Stimulated activated CD8-positive, alpha-beta memory T cell treated with anti-CD3 and anti-CD28 coated beads, Interleukin-7, amount 100 ng/mL, for 4 hours (primary cell): Measurements from ENCODE around the gene NOC4L.
"Not testable (repeated sequence)": the region's sequence is repeated elsewhere in the genome, so short reads cannot be mapped to it uniquely, and the experiment has no call there.

Source experiments
- DNase-seq, 2 donors: peaks; one replicate each; pipeline ENCODE4 v3.0.0-alpha.2; 2020; ENCODE audit warnings: low read depth in 2 of 2

NOC4L gene

DNA sequence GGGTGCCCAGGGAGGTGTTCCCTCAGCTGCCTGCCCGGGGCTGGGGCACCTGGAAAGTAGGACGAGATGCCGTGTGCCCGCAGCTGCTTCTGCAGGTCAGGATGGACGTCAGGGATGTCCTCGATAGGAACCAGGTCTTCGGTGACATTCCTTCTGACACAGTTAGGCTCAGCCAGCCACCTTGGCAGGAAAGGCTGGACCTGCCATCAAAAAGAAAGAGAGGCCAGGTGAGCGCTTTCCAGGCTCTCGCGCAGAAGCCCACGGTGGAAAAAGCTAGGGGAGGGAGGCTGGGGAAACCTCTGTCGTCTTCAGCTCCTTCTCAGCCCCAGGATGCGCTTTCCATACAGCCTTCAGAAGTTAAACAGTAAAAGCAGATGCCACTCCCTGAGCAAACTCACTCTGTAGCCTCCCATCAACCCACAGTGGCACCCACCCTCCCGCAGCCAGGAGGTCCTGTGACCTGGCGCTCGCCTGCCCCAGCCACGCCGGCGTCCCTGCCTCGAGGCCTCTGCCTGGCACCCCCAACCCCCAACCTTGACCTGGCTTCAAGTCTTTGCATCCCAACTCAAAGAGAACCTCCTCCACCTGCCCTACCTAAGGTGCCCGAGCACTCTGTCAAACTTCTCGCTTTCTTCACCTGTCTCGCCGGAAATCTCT is 1.4 kb upstream of the NOC4L start:
- no peak for DNase-seq

DNA sequence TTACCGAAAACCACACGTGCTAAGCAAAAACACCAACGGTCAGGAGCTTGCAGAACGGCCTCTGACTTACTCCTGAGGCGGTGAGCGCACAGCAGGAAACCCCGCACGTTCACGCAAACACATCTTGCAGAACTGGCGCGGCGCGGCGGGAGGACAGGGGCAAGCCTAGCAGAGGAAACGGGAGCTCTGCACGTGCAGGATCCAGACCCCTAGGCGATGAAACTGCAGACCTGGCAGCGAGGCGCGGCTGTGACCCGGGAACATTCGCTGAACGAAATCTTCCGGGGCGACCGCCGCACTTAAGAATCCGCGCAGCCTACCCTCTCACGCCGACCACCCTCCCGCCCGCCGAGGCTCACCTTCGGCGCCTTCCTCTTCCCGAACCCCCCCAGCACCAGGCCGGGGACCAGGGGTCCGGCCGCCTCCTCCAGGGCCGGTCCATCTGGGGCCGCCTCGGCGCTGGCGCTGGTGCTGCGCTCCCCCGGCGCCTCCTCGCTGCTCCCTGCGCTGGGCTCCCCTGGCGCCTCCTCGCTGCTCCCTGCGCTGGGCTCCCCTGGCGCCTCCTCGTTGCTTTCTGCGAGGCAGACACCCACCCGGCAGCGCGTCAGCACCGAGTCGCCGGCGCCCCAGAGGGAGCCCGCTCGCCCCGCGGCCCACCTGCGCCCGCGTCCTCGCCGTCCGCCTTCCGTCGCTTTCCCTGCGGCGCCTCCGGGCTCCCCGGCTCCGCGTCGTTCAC is 753 bp upstream of the NOC4L start:
- DNase-seq = peak in 1 of 2 donors; percentile 35

- no peak for DNase-seq
These were observed 532 bp downstream of the NOC4L start for GRCh38 chr12:132144810-132145168.

- no peak for DNase-seq
These were observed 1.1 kb downstream of the NOC4L start for GRCh38 chr12:132145334-132145733.

GRCh38 chr12:132146098-132146497 is 1.8 kb downstream of the NOC4L start:
- no peak for DNase-seq

GRCh38 chr12:132146772-132147422 is 2.6 kb downstream of the NOC4L start:
- DNase-seq = no peak

- DNase-seq = no peak
These were observed 3.4 kb downstream of the NOC4L start for GRCh38 chr12:132147423-132148367.

- DNase-seq = no peak
These were observed 4.2 kb downstream of the NOC4L start for GRCh38 chr12:132148368-132149045.

DNA sequence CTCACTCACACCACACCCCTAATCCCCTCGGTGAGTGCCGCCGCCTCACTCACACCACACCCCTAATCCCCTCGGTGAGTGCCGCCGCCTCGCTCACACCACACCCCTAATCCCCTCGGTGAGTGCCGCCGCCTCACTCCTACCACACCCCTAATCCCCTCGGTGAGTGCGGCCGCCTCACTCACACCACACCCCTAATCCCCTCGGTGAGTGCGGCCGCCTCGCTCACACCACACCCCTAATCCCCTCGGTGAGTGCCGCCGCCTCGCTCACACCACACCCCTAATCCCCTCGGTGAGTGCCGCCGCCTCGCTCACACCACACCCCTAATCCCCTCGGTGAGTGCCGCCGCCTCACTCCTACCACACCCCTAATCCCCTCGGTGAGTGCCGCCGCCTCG is 5.3 kb downstream of the NOC4L start:
- not testable (repeated sequence) for DNase-seq

DNA sequence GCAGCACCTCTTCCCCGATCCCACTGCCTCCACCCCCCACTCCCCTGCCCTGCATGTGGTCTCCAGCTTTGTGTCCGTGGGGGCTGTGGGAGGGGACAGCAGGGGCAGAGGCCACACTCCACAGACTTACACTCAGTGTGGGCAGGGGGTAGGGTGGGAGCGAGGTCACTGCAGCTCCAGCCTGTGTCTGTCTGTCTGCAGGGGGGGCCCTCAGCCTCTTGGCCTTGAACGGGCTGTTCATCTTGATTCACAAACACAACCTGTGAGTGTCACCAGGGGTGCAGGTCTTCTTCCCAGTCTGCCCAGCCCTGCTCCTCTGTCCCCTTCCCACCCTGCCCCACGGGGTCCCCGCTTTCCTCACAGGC is 6.5 kb downstream of the NOC4L start:
- DNase-seq = no peak

- no peak for DNase-seq
These were observed 7.0 kb downstream of the NOC4L start for GRCh38 chr12:132151145-132151765.

DNA sequence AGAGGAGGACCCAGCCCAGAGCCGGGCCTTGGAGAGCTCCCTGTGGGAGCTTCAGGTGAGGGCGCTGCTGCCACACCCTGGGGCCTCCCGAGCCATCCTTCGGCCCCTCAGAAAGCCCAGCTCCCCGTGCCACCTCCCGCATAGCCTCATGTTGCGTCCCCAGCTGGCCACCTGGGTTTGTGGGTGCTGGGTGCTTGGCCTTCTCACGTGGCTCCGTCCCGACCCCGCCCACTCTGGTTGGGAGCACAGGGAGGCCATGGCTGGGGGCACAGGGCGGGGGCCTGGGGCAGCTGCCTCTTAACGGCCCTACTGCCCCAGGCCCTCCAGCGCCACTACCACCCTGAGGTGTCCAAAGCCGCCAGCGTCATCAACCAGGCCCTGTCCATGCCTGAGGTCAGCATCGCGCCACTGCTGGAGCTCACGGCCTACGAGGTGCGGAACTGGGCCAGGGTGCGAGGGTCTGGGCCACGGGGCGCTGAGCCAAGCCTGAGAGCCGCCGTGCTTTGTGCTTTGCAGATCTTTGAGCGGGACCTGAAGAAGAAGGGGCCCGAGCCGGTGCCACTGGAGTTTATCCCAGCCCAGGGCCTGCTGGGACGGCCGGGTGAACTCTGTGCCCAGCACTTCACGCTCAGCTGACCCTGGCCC is 7.6 kb downstream of the NOC4L start:
- no peak for DNase-seq

DNA sequence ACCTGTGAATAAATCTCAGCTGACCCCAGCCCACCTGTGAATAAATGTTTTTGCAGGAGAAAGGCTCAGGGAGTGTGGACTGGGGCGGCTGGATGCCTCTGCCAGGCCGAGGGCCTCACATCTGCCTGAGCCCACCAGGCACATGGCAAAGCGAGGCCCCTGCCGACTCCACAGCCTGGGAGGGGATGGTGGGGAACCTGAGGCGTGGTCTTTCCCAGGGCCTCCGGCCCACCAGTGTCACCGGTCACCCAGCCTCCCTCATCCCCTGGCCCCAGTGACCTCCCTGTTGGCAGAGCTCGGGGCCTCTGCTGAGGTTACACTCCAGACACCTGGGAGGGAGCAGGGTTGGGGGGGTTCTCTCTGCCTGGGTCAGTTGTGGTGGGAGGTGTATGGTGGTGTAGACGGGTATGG is 8.2 kb downstream of the NOC4L start:
- DNase-seq = no peak

GRCh38 chr12:132152953-132153352 is 8.7 kb downstream of the NOC4L start:
- no peak for DNase-seq

GRCh38 chr12:132153501-132154340 is 9.5 kb downstream of the NOC4L start:
- peak; percentile 31 to 58 for DNase-seq

- DNase-seq = no peak
These were observed 10.1 kb downstream of the NOC4L start for GRCh38 chr12:132154341-132154761.

DNA sequence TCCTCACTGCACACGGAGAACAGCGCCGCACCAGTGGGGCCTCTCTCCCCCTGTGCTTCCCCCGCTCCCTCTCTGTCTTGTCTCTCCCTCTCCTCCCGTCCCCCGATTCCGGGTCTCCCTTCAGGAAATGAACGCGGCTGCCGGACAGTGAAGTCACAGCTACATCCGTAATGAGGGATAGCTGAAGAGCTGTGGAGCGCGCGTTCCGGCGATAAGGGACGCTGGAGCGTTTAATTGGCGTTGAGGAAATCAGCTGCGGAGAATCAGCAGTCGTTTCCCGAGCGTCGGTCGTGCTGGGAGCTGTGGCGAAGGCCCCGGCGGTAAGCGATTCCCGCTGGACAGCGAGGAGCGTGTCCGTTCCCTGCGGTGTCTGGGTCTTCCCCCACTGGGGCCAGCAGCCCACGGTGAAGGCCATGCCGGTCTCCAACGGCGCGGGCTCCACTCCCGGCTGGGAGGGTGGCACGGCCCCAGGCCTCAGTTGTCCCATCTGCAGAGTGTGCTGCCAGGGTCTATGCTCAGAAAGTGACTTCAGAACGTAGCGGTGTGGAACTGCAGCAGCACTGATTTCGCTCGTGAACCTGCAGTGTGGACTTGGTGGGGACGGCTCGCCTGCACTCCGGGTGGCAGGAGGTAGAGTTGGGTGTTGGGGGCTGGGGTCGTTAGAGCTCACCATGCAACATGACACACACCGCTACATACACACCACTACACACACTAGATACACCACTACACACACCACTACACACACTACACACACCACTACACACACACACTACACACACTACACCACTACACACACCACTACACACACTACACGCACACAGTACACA is 10.9 kb downstream of the NOC4L start:
- DNase-seq = no peak

GRCh38 chr12:132155771-132156572 is 11.7 kb downstream of the NOC4L start:
- DNase-seq = no peak
